Measurements from ENCODE around the gene GARS1. TPM values are rescaled to one million over a fixed set of nuclear protein-coding genes. Genes with fewer than 3 reads are reported as not detected.

Gene GARS1
- polyA plus RNA-seq, 3 donors, result 46.0 to 68.4 (median 48.6) TPM

DNA sequence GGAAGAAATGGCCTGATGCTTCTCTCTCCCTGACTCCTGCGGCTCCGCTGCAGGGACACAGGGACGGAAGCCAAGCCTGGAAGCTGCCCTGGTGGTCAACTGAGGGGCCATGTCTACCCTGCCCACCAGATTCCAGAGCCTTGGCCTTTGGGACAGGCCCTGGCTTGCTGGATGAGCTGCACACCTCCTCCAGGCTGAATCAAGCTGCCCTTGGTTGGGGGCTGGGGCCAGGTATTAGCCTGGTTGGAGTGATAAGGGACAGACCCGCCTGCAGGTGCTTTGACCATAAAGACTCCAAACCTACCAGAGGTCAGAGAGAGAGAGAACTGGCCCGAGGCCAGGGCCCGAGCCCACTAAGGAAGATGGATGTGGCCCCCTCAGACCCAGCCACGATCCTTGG lies 57.5 kb downstream of the GARS1 start:
- WGBS (ENCODE audit: insufficient coverage), result 100% methylated on average over 3 of the region's 7 CpGs
- H3K4me3 Mint-ChIP-seq, result no peak overlapping the region
- no peaks in the 10 kb centered on the region for H3K27me3 Mint-ChIP-seq (ENCODE audit: low read depth in 3 of 3)
- TF ChIP-seq, protein P1, sequence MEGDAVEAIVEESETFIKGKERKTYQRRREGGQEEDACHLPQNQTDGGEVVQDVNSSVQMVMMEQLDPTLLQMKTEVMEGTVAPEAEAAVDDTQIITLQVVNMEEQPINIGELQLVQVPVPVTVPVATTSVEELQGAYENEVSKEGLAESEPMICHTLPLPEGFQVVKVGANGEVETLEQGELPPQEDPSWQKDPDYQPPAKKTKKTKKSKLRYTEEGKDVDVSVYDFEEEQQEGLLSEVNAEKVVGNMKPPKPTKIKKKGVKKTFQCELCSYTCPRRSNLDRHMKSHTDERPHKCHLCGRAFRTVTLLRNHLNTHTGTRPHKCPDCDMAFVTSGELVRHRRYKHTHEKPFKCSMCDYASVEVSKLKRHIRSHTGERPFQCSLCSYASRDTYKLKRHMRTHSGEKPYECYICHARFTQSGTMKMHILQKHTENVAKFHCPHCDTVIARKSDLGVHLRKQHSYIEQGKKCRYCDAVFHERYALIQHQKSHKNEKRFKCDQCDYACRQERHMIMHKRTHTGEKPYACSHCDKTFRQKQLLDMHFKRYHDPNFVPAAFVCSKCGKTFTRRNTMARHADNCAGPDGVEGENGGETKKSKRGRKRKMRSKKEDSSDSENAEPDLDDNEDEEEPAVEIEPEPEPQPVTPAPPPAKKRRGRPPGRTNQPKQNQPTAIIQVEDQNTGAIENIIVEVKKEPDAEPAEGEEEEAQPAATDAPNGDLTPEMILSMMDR (IDR thresholded peaks at IDR 0.05), result no peak
- no peaks in the 10 kb centered on the region for H4K20me1 ChIP-seq (ENCODE audit: insufficient read depth, low read length)
- H3K4me2 ChIP-seq (replicated peaks; ENCODE audit: extremely low read depth, low read length, poor library complexity, severe bottlenecking), result no peak overlapping the region
- H3K79me2 ChIP-seq (ENCODE audit: insufficient read depth, low read length), result no peaks in the 10 kb centered on the region
- H3K36me3 Mint-ChIP-seq, result peaks cover 0 to 2% of the 10 kb centered on the region in 2 donors
- no peaks in the 10 kb centered on the region for H3K4me1 Mint-ChIP-seq
- H3K9me3 ChIP-seq (replicated peaks in 1 of 2; ENCODE audit: control insufficient read depth in 1 of 2, insufficient read depth in 1 of 2, low read length in 2 of 2), result no peaks in the 10 kb centered on the region
- no peak for DNase-seq
- no peaks in the 10 kb centered on the region for H3K9me3 Mint-ChIP-seq
- H3K27ac Mint-ChIP-seq, result no peak overlapping the region
- no peak overlapping the region for H3K27ac ChIP-seq (ENCODE audit: low read depth in 1 of 2, low read length in 2 of 2)
- no peak overlapping the region for H2AFZ ChIP-seq (ENCODE audit: insufficient read depth, low read depth, low read length, poor library complexity, severe bottlenecking)
- no peak overlapping the region for H3K9ac ChIP-seq (ENCODE audit: insufficient read depth, low read length, poor library complexity, severe bottlenecking)
- no peaks in the 10 kb centered on the region for H3K27me3 ChIP-seq (ENCODE audit: control insufficient read depth in 2 of 2, insufficient read depth in 2 of 2, low read length in 2 of 2)
- intact Hi-C loops (cut with micrococcal nuclease), result no loop called here
- H3K36me3 ChIP-seq (replicated peaks in 1 of 2; ENCODE audit: control insufficient read depth in 1 of 2, insufficient read depth in 2 of 2, low read length in 2 of 2), result no peaks in the 10 kb centered on the region
- no peaks in the 10 kb centered on the region for H3K4me1 ChIP-seq (ENCODE audit: control insufficient read depth in 1 of 2, insufficient read depth in 2 of 2, low read length in 2 of 2)
- no peak overlapping the region for H3K4me3 ChIP-seq (replicated peaks in 1 of 3; ENCODE audit: low read depth in 2 of 3, low read length in 3 of 3)

DNA sequence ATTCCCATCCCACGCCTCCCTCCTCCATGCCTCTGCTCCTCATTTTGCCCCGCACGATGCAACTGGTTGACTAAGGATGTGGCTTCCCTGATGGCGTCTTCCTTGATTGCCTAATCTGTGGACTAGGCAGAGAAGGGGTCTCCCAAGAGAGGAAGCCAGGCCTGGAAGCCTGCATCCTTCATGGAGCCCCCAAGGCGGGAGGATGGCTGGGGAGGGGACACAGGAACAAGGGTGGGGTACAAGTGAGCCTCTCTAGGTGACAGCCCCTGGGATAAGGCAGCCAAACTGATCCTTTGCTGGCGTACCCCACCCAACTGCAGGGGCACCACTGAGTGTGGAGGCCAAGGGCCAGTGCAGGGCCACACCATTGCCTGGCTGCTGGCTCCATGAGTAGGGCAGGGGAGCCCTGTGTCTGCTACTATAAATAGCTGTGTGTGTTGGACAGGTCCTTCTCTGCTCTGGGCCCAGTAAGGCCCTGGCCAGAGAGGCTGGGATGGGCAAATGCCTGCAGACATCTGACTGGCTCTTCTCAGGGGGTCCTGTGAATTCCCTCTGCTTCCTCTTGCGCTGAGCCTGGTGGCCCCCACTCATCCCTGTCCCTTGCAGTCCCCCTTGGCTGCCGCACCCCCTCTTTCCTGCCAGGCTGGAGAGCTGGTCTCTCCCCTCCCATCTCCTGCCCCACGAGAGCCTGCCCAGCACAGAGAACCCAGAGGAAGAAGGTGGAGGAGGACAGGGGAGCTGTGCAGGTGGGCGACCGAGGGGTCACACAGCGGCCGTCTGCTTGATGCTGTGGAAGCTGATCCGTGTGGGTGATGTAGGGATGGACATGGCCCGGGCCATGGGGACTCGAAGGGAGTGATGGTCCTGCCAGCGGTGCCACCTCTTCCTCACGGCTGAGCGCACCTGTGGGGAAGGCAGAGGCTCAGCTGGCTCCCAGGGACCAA lies 58.3 kb downstream of the GARS1 start:
- Mint-ChIP-seq H3K27me3 (ENCODE audit: low read depth in 3 of 3) (no peaks in the 10 kb centered on the region), H3K9me3 (no peaks in the 10 kb centered on the region), H3K36me3 (no peaks in the 10 kb centered on the region), H3K4me3 (no peak overlapping the region), H3K4me1 (peaks cover 2% of the 10 kb centered on the region), H3K27ac (no peak overlapping the region)
- WGBS (ENCODE audit: insufficient coverage), result 88% methylated on average over 12 of the region's 19 CpGs
- Histone ChIP-seq H3K9ac (ENCODE audit: insufficient read depth, low read length, poor library complexity, severe bottlenecking) (no peak overlapping the region), H3K9me3 (replicated peaks in 1 of 2; ENCODE audit: control insufficient read depth in 1 of 2, insufficient read depth in 1 of 2, low read length in 2 of 2) (no peaks in the 10 kb centered on the region), H3K4me3 (replicated peaks in 1 of 3; ENCODE audit: low read depth in 2 of 3, low read length in 3 of 3) (no peak overlapping the region), H3K36me3 (replicated peaks in 1 of 2; ENCODE audit: control insufficient read depth in 1 of 2, insufficient read depth in 2 of 2, low read length in 2 of 2) (no peaks in the 10 kb centered on the region), H3K4me2 (replicated peaks; ENCODE audit: extremely low read depth, low read length, poor library complexity, severe bottlenecking) (no peak overlapping the region), H4K20me1 (ENCODE audit: insufficient read depth, low read length) (no peaks in the 10 kb centered on the region), H3K4me1 (ENCODE audit: control insufficient read depth in 1 of 2, insufficient read depth in 2 of 2, low read length in 2 of 2) (no peaks in the 10 kb centered on the region), H3K27me3 (ENCODE audit: control insufficient read depth in 2 of 2, insufficient read depth in 2 of 2, low read length in 2 of 2) (no peaks in the 10 kb centered on the region), H3K27ac (ENCODE audit: low read depth in 1 of 2, low read length in 2 of 2) (no peak overlapping the region), H3K79me2 (ENCODE audit: insufficient read depth, low read length) (no peaks in the 10 kb centered on the region), H2AFZ (ENCODE audit: insufficient read depth, low read depth, low read length, poor library complexity, severe bottlenecking) (no peak overlapping the region)
- DNase-seq, result no peak
- intact Hi-C loops (cut with micrococcal nuclease), result no loop called here
- TF ChIP-seq, protein P1 (IDR thresholded peaks at IDR 0.05), result no peak

Measured in CD14-positive monocyte (primary cell).